HEK293T (cell line): Measurements from ENCODE around the gene TMEM165.
"Not testable (repeated sequence)": the region's sequence is repeated elsewhere in the genome, so short reads cannot be mapped to it uniquely, and the experiment has no call there.

Experiments
- CTCF ChIA-PET: fragments of 350-600 bp; formaldehyde crosslinking; extraction: SDS; loops from one replicate; lab custom pipeline; 2021; ENCODE audit warnings: antibody characterized with exemption, inconsistent platforms; lab: Yijun Ruan, JAX
- POLR2A ChIA-PET: fragments of 350-600 bp; formaldehyde crosslinking; extraction: SDS; loops from one replicate; lab custom pipeline; 2020; ENCODE audit warnings: antibody characterized with exemption, inconsistent platforms; lab: Yijun Ruan, JAX
- DNase-seq: peaks from one replicate; pipeline ENCODE4 v3.0.0; 2012; ENCODE audit warnings: mixed read lengths; ENCODE audit errors: extremely low spot score
- ARNT ChIP-seq: fragments of 450-650 bp; IDR thresholded peaks from 2 replicates; pipeline ENCODE4 v1.6.1; 2017; ENCODE audit warnings: mild to moderate bottlenecking
- BHLHE40 ChIP-seq: fragments of 450-650 bp; IDR thresholded peaks from 2 replicates; pipeline ENCODE4 v1.6.1; 2016; ENCODE audit warnings: mild to moderate bottlenecking, moderate library complexity, borderline replicate concordance
- CTBP1 ChIP-seq: fragments of 450-650 bp; IDR thresholded peaks from 2 replicates; pipeline ENCODE4 v1.6.1; 2016; ENCODE audit warnings: borderline replicate concordance
- ELF4 ChIP-seq: fragments of 450-650 bp; IDR thresholded peaks from 2 replicates; pipeline ENCODE4 v1.6.1; 2017; ENCODE audit warnings: antibody characterized with exemption
- FOXA1 ChIP-seq: fragments of 450-650 bp; IDR thresholded peaks from 2 replicates; pipeline ENCODE4 v1.6.1; 2016; ENCODE audit warnings: mild to moderate bottlenecking
- FOXK2 ChIP-seq: fragments of 450-650 bp; IDR thresholded peaks from 2 replicates; pipeline ENCODE4 v1.6.1; 2016; ENCODE audit warnings: mild to moderate bottlenecking
- FOXM1 ChIP-seq: fragments of 450-650 bp; IDR thresholded peaks from 2 replicates; pipeline ENCODE4 v1.6.1; 2017; ENCODE audit warnings: mild to moderate bottlenecking, borderline replicate concordance
- HDGF ChIP-seq: fragments of 450-650 bp; IDR thresholded peaks from 2 replicates; pipeline ENCODE4 v1.6.1; 2017; ENCODE audit warnings: antibody characterized with exemption, borderline replicate concordance
- L3MBTL2 ChIP-seq: fragments of 450-650 bp; conservative IDR thresholded peaks from 2 replicates; pipeline ENCODE4 v1.6.1; 2016; ENCODE audit warnings: mild to moderate bottlenecking
- LEF1 ChIP-seq: fragments of 450-650 bp; IDR thresholded peaks from 2 replicates; pipeline ENCODE4 v1.6.1; 2017; ENCODE audit warnings: mild to moderate bottlenecking, borderline replicate concordance
- NFRKB ChIP-seq: fragments of 450-650 bp; IDR thresholded peaks from 2 replicates; pipeline ENCODE4 v1.6.1; 2016; ENCODE audit warnings: mild to moderate bottlenecking, moderate library complexity
- PKNOX1 ChIP-seq: fragments of 450-650 bp; IDR thresholded peaks from 2 replicates; pipeline ENCODE4 v1.6.1; 2016
- SP1 ChIP-seq: fragments of 450-650 bp; IDR thresholded peaks from 2 replicates; pipeline ENCODE4 v1.6.1; 2017
- SUZ12 ChIP-seq: fragments of 450-650 bp; IDR thresholded peaks from 2 replicates; pipeline ENCODE4 v1.6.1; 2016; ENCODE audit warnings: mild to moderate bottlenecking
- TARDBP ChIP-seq: fragments of 450-650 bp; IDR thresholded peaks from 2 replicates; pipeline ENCODE4 v1.6.1; 2016
- ZNF384 ChIP-seq: fragments of 450-650 bp; IDR thresholded peaks from 2 replicates; pipeline ENCODE4 v1.6.1; 2016

TMEM165 gene

GRCh38 chr4:55358668-55359067, 37.1 kb upstream of the TMEM165 start:
- no peak for TF ChIP-seq FOXK2
- TF ChIP-seq ZNF384, result no peak
- TF ChIP-seq FOXA1, result no peak
- no peak for TF ChIP-seq CTBP1
- no peak for TF ChIP-seq ARNT
- no peak for TF ChIP-seq SP1
- TF ChIP-seq HDGF, result no peak
- no peak for TF ChIP-seq L3MBTL2
- no peak for TF ChIP-seq NFRKB
- TF ChIP-seq FOXM1, result no peak
- no peak for TF ChIP-seq PKNOX1
- no peak for TF ChIP-seq ELF4
- no peak for TF ChIP-seq LEF1
- no peak for TF ChIP-seq SUZ12
- TF ChIP-seq TARDBP, result no peak
- POLR2A ChIA-PET, result no interaction called here
- no peak for DNase-seq
- CTCF ChIA-PET, result no interaction called here

DNA sequence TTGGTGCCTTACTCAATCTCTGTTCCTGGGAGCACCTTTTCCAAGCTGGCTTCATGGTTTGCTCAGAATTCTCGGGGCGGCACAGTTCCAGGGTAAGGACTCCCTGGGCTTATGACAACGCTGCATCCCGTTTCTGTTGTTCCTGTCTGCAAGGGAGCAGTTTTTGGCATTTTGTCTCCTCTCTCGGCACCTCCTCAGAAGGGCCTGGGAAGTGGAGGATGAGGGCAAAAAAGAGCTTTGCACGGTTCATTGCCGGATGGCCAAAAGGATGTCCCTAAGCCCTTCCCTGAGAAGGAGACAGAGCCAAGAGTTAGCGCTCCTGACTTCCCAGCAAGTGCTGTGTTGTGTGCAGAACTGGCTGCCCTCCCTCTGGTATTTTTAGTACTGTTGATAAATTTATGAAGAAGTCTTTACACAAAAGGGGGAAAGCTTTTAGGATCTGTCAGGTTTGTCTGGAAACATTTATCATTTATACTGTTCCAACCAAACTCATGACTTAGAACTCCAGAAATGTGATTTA, 36.3 kb upstream of the TMEM165 start:
- TF ChIP-seq PKNOX1 (no peak), LEF1 (no peak), HDGF (no peak), ELF4 (no peak), TARDBP (no peak), CTBP1 (no peak), FOXM1 (no peak), SP1 (no peak), NFRKB (no peak), FOXA1 (no peak), BHLHE40 (no peak), L3MBTL2 (no peak), ZNF384 (no peak), SUZ12 (no peak), FOXK2 (no peak), ARNT (no peak)
- no peak for DNase-seq
- ChIA-PET POLR2A (no interaction called here), CTCF (no interaction called here)

- DNase-seq, POLR2A ChIA-PET, CTCF ChIA-PET: not testable (repeated sequence)
These were observed 32.8 kb upstream of the TMEM165 start for GRCh38 chr4:55362938-55363337.

GRCh38 chr4:55363691-55364351, 31.9 kb upstream of the TMEM165 start:
- DNase-seq, result no peak
- ChIA-PET POLR2A (no interaction called here), CTCF (no interaction called here)
- no peak for TF ChIP-seq SUZ12
- TF ChIP-seq SP1, result no peak
- no peak for TF ChIP-seq NFRKB
- no peak for TF ChIP-seq ARNT
- no peak for TF ChIP-seq FOXK2
- no peak for TF ChIP-seq CTBP1
- no peak for TF ChIP-seq ELF4
- TF ChIP-seq FOXA1, result no peak
- TF ChIP-seq LEF1, result no peak
- no peak for TF ChIP-seq TARDBP
- no peak for TF ChIP-seq ZNF384
- TF ChIP-seq FOXM1, result no peak
- TF ChIP-seq PKNOX1, result no peak
- TF ChIP-seq HDGF, result no peak
- no peak for TF ChIP-seq L3MBTL2
- no peak for TF ChIP-seq BHLHE40

DNA sequence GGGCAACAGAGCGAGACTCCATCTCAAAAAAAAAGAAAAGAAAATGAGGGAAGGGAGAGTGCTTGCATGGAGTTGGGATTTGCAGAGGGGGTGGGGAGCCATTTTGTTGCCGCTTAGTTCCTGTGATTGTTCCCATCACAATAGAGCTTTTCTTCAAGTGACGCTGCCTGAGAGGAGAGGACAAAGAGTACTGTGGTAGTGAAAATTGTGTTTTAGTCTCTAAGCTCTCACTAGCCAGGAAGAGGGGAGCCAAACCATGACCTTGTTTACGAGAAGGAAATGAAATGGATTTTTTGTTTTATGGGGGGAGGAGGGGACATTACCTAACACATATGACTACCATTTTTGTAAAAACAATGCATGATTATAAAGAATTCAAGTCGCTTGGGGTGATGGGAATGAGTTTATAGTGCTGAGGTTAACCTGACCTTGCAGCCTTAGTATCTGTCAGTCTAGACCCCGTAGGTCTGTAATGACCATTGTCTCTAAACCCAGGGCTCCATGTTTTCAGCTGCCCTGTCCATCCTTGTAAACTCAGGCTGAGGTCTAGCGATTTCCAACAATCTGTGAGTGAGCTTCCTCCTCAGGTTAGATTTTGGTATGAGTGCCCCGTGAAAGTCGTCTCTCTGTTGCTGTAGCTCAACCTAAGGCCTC, 30.9 kb upstream of the TMEM165 start:
- POLR2A ChIA-PET, result no interaction called here
- TF ChIP-seq FOXM1 (no peak), TARDBP (no peak), SUZ12 (no peak), L3MBTL2 (no peak), HDGF (no peak), LEF1 (no peak), PKNOX1 (no peak), FOXK2 (no peak), ARNT (no peak), NFRKB (no peak), SP1 (no peak), ELF4 (no peak), BHLHE40 (no peak)
- CTCF ChIA-PET, result no interaction called here
- no peak for DNase-seq
